Measurements from ENCODE around the gene OR10AD1. TPM values are rescaled to one million over a fixed set of nuclear protein-coding genes. Genes with fewer than 3 reads are reported as not detected.

The OR10AD1 gene
- total and polyA plus RNA-seq, 4 donors, result not detected

DNA sequence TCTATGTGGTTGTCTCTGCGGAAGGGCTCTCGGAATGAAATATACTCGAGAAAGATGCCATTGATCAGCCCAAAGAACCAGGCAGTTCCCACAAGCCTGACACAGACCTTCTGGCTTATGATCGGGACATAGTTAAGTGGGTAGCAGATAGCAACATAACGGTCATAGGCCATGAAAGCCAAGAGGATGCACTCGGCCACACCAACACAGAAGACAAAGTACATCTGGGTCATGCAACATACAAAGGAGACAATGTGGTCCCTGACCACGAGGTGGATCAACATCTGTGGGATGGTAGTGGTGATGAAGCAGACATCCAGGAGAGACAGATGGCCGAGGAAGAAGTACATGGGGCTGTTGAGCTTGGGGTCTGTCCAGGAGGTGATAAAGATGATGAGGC lies 326 bp downstream of the OR10AD1 start (continued):
- TF ChIP-seq, protein P1, sequence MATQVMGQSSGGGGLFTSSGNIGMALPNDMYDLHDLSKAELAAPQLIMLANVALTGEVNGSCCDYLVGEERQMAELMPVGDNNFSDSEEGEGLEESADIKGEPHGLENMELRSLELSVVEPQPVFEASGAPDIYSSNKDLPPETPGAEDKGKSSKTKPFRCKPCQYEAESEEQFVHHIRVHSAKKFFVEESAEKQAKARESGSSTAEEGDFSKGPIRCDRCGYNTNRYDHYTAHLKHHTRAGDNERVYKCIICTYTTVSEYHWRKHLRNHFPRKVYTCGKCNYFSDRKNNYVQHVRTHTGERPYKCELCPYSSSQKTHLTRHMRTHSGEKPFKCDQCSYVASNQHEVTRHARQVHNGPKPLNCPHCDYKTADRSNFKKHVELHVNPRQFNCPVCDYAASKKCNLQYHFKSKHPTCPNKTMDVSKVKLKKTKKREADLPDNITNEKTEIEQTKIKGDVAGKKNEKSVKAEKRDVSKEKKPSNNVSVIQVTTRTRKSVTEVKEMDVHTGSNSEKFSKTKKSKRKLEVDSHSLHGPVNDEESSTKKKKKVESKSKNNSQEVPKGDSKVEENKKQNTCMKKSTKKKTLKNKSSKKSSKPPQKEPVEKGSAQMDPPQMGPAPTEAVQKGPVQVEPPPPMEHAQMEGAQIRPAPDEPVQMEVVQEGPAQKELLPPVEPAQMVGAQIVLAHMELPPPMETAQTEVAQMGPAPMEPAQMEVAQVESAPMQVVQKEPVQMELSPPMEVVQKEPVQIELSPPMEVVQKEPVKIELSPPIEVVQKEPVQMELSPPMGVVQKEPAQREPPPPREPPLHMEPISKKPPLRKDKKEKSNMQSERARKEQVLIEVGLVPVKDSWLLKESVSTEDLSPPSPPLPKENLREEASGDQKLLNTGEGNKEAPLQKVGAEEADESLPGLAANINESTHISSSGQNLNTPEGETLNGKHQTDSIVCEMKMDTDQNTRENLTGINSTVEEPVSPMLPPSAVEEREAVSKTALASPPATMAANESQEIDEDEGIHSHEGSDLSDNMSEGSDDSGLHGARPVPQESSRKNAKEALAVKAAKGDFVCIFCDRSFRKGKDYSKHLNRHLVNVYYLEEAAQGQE (IDR thresholded peaks at IDR 0.05), result no peak
- TF ChIP-seq, protein P2, sequence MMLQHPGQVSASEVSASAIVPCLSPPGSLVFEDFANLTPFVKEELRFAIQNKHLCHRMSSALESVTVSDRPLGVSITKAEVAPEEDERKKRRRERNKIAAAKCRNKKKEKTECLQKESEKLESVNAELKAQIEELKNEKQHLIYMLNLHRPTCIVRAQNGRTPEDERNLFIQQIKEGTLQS (IDR thresholded peaks at IDR 0.05), result no peak
- TF ChIP-seq NR2F2 (IDR thresholded peaks at IDR 0.05), result no peak
- TF ChIP-seq SP1 (IDR thresholded peaks at IDR 0.05), result no peak

DNA sequence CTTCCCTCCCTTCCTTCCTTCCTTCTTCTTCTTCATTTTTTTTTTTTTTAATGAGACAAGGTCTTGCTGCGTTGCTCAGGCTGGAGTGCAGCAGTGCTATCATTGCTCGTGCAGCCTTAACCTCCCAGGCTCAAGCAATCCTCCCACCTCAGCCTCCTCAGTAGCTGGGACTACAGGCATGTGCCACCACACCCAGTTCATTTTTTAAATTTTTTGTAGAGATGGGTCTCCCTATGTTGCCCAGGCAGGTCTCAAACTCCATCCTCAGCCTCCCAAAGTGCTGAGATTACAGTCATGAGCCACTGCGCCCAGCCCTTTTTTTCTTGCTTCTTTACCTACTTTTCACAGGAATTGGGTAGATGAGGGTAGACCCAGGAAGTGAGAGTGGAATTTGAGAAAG lies 1.6 kb downstream of the OR10AD1 start:
- no peak overlapping the region for H3K9ac ChIP-seq (ENCODE audit: low read depth in 1 of 2, low read length in 2 of 2)
- 92% methylated on average over 3 of the region's 3 CpGs for WGBS
- H3K4me3 ChIP-seq (ENCODE audit: low read depth in 1 of 3, low read length in 3 of 3), result no peak overlapping the region
- TF ChIP-seq HNF4G (IDR thresholded peaks at IDR 0.05) (no peak), SP1 (IDR thresholded peaks at IDR 0.05) (no peak), YY1 (IDR thresholded peaks at IDR 0.05) (no peak), HNF4A (conservative IDR thresholded peaks at IDR 0.05) (no peak), FOXA2 (IDR thresholded peaks at IDR 0.05) (no peak), EGR1 (IDR thresholded peaks at IDR 0.05; ENCODE audit: low read depth in 2 of 2) (no peak), GABPA (IDR thresholded peaks at IDR 0.05 in 1 of 2, conservative IDR thresholded peaks at IDR 0.05 in 1 of 2) (no peak), TAF1 (conservative IDR thresholded peaks at IDR 0.05) (no peak), RXRA (IDR thresholded peaks at IDR 0.05) (no peak), RAD21 (IDR thresholded peaks at IDR 0.05) (no peak)
- TF ChIP-seq, protein P2 (IDR thresholded peaks at IDR 0.05), result no peak
- TF ChIP-seq, protein P1 (IDR thresholded peaks at IDR 0.05), result no peak
- no peaks in the 10 kb centered on the region for H3K27me3 ChIP-seq (ENCODE audit: control insufficient read depth in 4 of 4, insufficient read depth in 4 of 4, low read length in 3 of 4)
- peaks cover 4 to 8% (median 6%) of the 10 kb centered on the region in 4 donors for H3K9me3 ChIP-seq (ENCODE audit: control insufficient read depth in 4 of 4, low read length in 3 of 4)
- no peak for DNase-seq (ENCODE audit: low spot score)
- peaks cover 0 to 12% (median 2%) of the 10 kb centered on the region in 4 donors for H3K4me1 ChIP-seq (ENCODE audit: control insufficient read depth in 4 of 4, insufficient read depth in 4 of 4, low read length in 3 of 4)
- H3K36me3 ChIP-seq (ENCODE audit: control insufficient read depth in 4 of 4, insufficient read depth in 3 of 4, low read depth in 1 of 4, low read length in 3 of 4), result peaks cover 0 to 4% (median 0%) of the 10 kb centered on the region in 4 donors
- no peak overlapping the region for H3K27ac ChIP-seq (ENCODE audit: low read depth in 1 of 2, low read length in 2 of 2)

DNA sequence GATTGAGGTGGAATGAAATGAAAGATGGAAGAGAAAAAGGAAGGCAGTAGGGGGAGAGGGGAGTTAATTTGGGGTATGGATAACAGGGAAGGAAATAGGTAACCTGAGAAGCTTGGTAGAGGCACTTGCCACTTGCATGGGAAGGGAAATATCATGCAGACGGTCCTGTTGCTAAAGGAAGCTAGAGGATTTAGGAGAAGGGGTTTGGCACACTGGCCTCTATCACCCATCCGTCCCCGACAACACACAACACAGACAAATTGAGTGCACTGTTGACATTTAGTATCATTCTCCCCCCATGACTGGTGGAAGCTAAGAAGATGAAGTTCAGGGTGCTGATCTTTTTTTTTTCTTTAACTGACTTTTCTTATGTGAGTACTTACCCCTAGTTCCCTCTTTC lies 2.0 kb downstream of the OR10AD1 start:
- H3K27me3 ChIP-seq (ENCODE audit: control insufficient read depth in 4 of 4, insufficient read depth in 4 of 4, low read length in 3 of 4), result no peaks in the 10 kb centered on the region
- H3K36me3 ChIP-seq (ENCODE audit: control insufficient read depth in 4 of 4, insufficient read depth in 3 of 4, low read depth in 1 of 4, low read length in 3 of 4), result peaks cover 0 to 4% (median 0%) of the 10 kb centered on the region in 4 donors
- no peak overlapping the region for H3K4me3 ChIP-seq (ENCODE audit: low read depth in 1 of 3, low read length in 3 of 3)
- peaks cover 0 to 12% (median 2%) of the 10 kb centered on the region in 4 donors for H3K4me1 ChIP-seq (ENCODE audit: control insufficient read depth in 4 of 4, insufficient read depth in 4 of 4, low read length in 3 of 4)
- DNase-seq (ENCODE audit: low spot score), result no peak
- peaks cover 3 to 5% (median 4%) of the 10 kb centered on the region in 4 donors for H3K9me3 ChIP-seq (ENCODE audit: control insufficient read depth in 4 of 4, low read length in 3 of 4)
- 94% methylated on average over 3 of the region's 3 CpGs for WGBS
- H3K27ac ChIP-seq (ENCODE audit: low read depth in 1 of 2, low read length in 2 of 2), result no peak overlapping the region
- TF ChIP-seq FOXA2 (IDR thresholded peaks at IDR 0.05) (no peak), GABPA (IDR thresholded peaks at IDR 0.05 in 1 of 2, conservative IDR thresholded peaks at IDR 0.05 in 1 of 2) (no peak), TAF1 (conservative IDR thresholded peaks at IDR 0.05) (no peak), EGR1 (IDR thresholded peaks at IDR 0.05; ENCODE audit: low read depth in 2 of 2) (no peak), YY1 (IDR thresholded peaks at IDR 0.05) (no peak), HNF4A (conservative IDR thresholded peaks at IDR 0.05) (no peak)
- TF ChIP-seq, protein P3, sequence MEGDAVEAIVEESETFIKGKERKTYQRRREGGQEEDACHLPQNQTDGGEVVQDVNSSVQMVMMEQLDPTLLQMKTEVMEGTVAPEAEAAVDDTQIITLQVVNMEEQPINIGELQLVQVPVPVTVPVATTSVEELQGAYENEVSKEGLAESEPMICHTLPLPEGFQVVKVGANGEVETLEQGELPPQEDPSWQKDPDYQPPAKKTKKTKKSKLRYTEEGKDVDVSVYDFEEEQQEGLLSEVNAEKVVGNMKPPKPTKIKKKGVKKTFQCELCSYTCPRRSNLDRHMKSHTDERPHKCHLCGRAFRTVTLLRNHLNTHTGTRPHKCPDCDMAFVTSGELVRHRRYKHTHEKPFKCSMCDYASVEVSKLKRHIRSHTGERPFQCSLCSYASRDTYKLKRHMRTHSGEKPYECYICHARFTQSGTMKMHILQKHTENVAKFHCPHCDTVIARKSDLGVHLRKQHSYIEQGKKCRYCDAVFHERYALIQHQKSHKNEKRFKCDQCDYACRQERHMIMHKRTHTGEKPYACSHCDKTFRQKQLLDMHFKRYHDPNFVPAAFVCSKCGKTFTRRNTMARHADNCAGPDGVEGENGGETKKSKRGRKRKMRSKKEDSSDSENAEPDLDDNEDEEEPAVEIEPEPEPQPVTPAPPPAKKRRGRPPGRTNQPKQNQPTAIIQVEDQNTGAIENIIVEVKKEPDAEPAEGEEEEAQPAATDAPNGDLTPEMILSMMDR (IDR thresholded peaks at IDR 0.05; ENCODE audit: low read depth, low read length, missing input control), result no peak
- no peak overlapping the region for H3K9ac ChIP-seq (ENCODE audit: low read depth in 1 of 2, low read length in 2 of 2)

All from liver (tissue), 9 donors.